Osteoblast (primary cell): ENCODE results near the gene C2CD5. TPM values are rescaled to one million over a fixed set of nuclear protein-coding genes. Genes with fewer than 3 reads are reported as not detected.

Experiments
- DNase-seq: peaks from one replicate; pipeline ENCODE4 v3.0.0; 2011; ENCODE audit warnings: low spot score, mixed read lengths; ENCODE audit not compliant: insufficient read length; ENCODE audit errors: missing footprints
- H2AFZ ChIP-seq: 2 replicates; pipeline ENCODE4 v1.6.0; 2011; ENCODE audit warnings: mild to moderate bottlenecking, low read length
- H3K27ac ChIP-seq: 2 replicates; pipeline ENCODE4 v1.5.1; 2011; ENCODE audit warnings: mild to moderate bottlenecking, low read depth, low read length, moderate library complexity
- H3K27me3 ChIP-seq: 2 replicates; pipeline ENCODE4 v1.6.0; 2012; ENCODE audit warnings: mild to moderate bottlenecking, control low read depth, inconsistent platforms, low read length, moderate library complexity; ENCODE audit not compliant: insufficient read depth
- H3K36me3 ChIP-seq: 2 replicates; pipeline ENCODE4 v1.5.1; 2011; ENCODE audit warnings: mild to moderate bottlenecking, low read length, control low read depth, moderate library complexity; ENCODE audit not compliant: insufficient read depth
- H3K4me1 ChIP-seq: 2 replicates; pipeline ENCODE4 v1.5.1; 2011; ENCODE audit warnings: mild to moderate bottlenecking, low read length, control low read depth, moderate library complexity; ENCODE audit not compliant: insufficient read depth
- H3K4me2 ChIP-seq: 2 replicates; pipeline ENCODE4 v1.6.0; 2011; ENCODE audit warnings: mild to moderate bottlenecking, low read length; ENCODE audit not compliant: insufficient read depth
- H3K4me3 ChIP-seq: fragments of 200-600 bp; sonication (generic); 3 replicates; pipeline ENCODE4 v1.5.1; 2012; ENCODE audit warnings: mild to moderate bottlenecking, low read length, inconsistent platforms; ENCODE audit not compliant: insufficient read depth
- H3K79me2 ChIP-seq: 2 replicates; pipeline ENCODE4 v1.6.0; 2012; ENCODE audit warnings: mild to moderate bottlenecking, low read length, control low read depth, inconsistent platforms; ENCODE audit not compliant: insufficient read depth
- H3K9me3 ChIP-seq: 2 replicates; pipeline ENCODE4 v1.5.1; 2011; ENCODE audit warnings: low read depth, low read length, control low read depth
- H4K20me1 ChIP-seq: 2 replicates; pipeline ENCODE4 v1.6.0; 2012; ENCODE audit warnings: mild to moderate bottlenecking, low read length, control low read depth; ENCODE audit not compliant: insufficient read depth
- total RNA-seq: library from RNA; depleted of rRNA; stranded (reverse); fragments of >200 nt; gene quantifications from 2 replicates; pipeline ENCODE4 v1.2.3, GENCODE V29; 2012
- TF ChIP-seq, protein P1 (sequence below): IDR thresholded peaks from 2 replicates; pipeline ENCODE4 v1.5.1; 2011; ENCODE audit warnings: mild to moderate bottlenecking, low read depth, low read length, moderate library complexity; ENCODE audit errors: extremely low read depth

The C2CD5 gene
- total RNA-seq, 1 donor = 22.1 TPM

DNA sequence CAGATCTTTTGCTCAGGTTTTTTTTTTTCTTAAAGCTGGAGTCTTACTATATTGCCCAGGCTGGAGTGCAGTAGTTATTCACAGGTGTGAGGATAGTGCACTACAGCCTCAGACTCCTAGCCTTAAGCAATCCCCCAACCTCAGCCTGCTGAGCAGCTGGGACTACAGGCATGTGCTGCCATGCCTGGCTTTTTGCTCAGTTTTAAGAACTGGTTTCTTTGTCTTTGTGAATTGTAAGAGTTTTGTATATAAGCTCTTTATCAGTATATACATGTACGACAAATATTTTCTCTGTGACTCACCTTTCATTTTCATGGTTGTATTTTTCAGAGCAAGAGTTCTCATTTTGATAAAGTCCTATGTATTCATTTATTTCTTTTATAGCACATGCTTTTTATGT, 33.3 kb upstream of the C2CD5 start:
- Histone ChIP-seq H3K36me3 (no peaks in the 10 kb centered on the region), H2AFZ (no peak overlapping the region), H3K27ac (no peak overlapping the region), H3K9me3 (no peaks in the 10 kb centered on the region), H4K20me1 (no peaks in the 10 kb centered on the region), H3K4me2 (no peak overlapping the region), H3K4me3 (no peak overlapping the region), H3K27me3 (no peaks in the 10 kb centered on the region), H3K79me2 (no peaks in the 10 kb centered on the region), H3K4me1 (no peaks in the 10 kb centered on the region)
- no peak for DNase-seq
- TF ChIP-seq, protein P1, sequence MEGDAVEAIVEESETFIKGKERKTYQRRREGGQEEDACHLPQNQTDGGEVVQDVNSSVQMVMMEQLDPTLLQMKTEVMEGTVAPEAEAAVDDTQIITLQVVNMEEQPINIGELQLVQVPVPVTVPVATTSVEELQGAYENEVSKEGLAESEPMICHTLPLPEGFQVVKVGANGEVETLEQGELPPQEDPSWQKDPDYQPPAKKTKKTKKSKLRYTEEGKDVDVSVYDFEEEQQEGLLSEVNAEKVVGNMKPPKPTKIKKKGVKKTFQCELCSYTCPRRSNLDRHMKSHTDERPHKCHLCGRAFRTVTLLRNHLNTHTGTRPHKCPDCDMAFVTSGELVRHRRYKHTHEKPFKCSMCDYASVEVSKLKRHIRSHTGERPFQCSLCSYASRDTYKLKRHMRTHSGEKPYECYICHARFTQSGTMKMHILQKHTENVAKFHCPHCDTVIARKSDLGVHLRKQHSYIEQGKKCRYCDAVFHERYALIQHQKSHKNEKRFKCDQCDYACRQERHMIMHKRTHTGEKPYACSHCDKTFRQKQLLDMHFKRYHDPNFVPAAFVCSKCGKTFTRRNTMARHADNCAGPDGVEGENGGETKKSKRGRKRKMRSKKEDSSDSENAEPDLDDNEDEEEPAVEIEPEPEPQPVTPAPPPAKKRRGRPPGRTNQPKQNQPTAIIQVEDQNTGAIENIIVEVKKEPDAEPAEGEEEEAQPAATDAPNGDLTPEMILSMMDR = no peak

GRCh38 chr12:22576473-22576872, 32.1 kb upstream of the C2CD5 start:
- H3K4me3 ChIP-seq = no peak overlapping the region
- no peak for DNase-seq
- no peaks in the 10 kb centered on the region for H3K4me1 ChIP-seq
- no peaks in the 10 kb centered on the region for H3K9me3 ChIP-seq
- no peaks in the 10 kb centered on the region for H3K79me2 ChIP-seq
- no peak overlapping the region for H2AFZ ChIP-seq
- H3K27ac ChIP-seq = no peak overlapping the region
- H3K4me2 ChIP-seq = no peak overlapping the region
- no peaks in the 10 kb centered on the region for H4K20me1 ChIP-seq
- TF ChIP-seq, protein P1 = no peak
- no peaks in the 10 kb centered on the region for H3K36me3 ChIP-seq
- H3K27me3 ChIP-seq = no peaks in the 10 kb centered on the region

DNA sequence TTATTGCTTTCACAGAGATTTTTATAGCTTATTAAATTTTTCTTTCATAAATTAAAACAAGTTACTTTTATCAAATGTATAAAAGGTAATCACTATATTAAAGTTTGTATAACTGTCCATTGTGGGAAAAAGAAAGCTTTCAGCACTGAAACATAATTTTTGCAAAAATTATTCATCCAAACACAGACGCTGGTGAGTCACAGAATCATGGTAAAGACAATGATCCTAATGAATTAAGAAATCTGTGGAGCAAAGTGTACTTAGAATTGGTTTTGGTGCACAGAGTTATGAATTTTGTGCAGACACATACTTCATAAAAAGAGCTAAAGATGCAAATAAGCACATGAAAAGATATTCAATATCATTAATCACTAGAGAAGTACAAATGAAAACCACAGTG, 31.7 kb upstream of the C2CD5 start:
- Histone ChIP-seq H3K36me3 (no peaks in the 10 kb centered on the region), H3K9me3 (no peaks in the 10 kb centered on the region), H3K4me1 (no peaks in the 10 kb centered on the region), H3K79me2 (no peaks in the 10 kb centered on the region), H3K27me3 (no peaks in the 10 kb centered on the region), H3K4me2 (no peak overlapping the region), H4K20me1 (no peaks in the 10 kb centered on the region), H3K27ac (no peak overlapping the region), H3K4me3 (no peak overlapping the region), H2AFZ (no peak overlapping the region)
- DNase-seq = no peak
- TF ChIP-seq, protein P1 = no peak

- Histone ChIP-seq H3K27me3 (no peaks in the 10 kb centered on the region), H3K27ac (no peak overlapping the region), H4K20me1 (no peaks in the 10 kb centered on the region), H3K4me1 (no peaks in the 10 kb centered on the region), H3K79me2 (no peaks in the 10 kb centered on the region), H3K4me3 (no peak overlapping the region), H3K36me3 (no peaks in the 10 kb centered on the region), H2AFZ (no peak overlapping the region), H3K9me3 (no peaks in the 10 kb centered on the region), H3K4me2 (no peak overlapping the region)
- TF ChIP-seq, protein P1 = no peak
- no peak for DNase-seq
Observed at GRCh38 chr12:22574921-22575320, 30.6 kb upstream of the C2CD5 start.
